ENCODE data around the gene MPV17L2. TPM values are rescaled to one million over a fixed set of nuclear protein-coding genes. Genes with fewer than 3 reads are reported as not detected.
A peak's percentile ranks its signal among the peaks of the same experiment; 100 is the strongest.

MPV17L2 gene
- total and polyA plus RNA-seq, 2 donors from 2014 or later: 11.5 to 31.1 TPM

GRCh38 chr19:18223860-18224524, 31.0 kb downstream of the MPV17L2 start:
- intact Hi-C loops (cut with DNase I): no loop called here
- H3K27me3 ChIP-seq (ENCODE audit: control insufficient read depth, insufficient read depth, low read length): peaks cover 7% of the 10 kb centered on the region
- peak overlapping the region; percentile 15 to 62 (median 20) for H3K9ac ChIP-seq (ENCODE audit: low read length in 3 of 3)
- H3K36me3 ChIP-seq (ENCODE audit: control insufficient read depth in 2 of 3, insufficient read depth in 3 of 3, low read length in 3 of 3): no peaks in the 10 kb centered on the region
- no peak for FAIRE-seq
- peaks cover 0 to 19% (median 0%) of the 10 kb centered on the region in 3 donors for H3K4me1 ChIP-seq (ENCODE audit: control insufficient read depth in 2 of 3, insufficient read depth in 2 of 3, low read depth in 1 of 3, low read length in 3 of 3)
- H3K9me3 ChIP-seq (ENCODE audit: control insufficient read depth in 2 of 3, insufficient read depth in 1 of 3, low read length in 3 of 3): no peaks in the 10 kb centered on the region
- peak overlapping the region; percentile 14 to 34 for H3K27ac ChIP-seq (ENCODE audit: low read depth in 2 of 2, low read length in 2 of 2)
- H3K4me3 ChIP-seq (ENCODE audit: low read length in 3 of 3): peak overlapping the region; percentile 54 to 71 (median 63)
- peak; percentile 30 to 86 (median 51) for DNase-seq
- TF ChIP-seq, protein P1, sequence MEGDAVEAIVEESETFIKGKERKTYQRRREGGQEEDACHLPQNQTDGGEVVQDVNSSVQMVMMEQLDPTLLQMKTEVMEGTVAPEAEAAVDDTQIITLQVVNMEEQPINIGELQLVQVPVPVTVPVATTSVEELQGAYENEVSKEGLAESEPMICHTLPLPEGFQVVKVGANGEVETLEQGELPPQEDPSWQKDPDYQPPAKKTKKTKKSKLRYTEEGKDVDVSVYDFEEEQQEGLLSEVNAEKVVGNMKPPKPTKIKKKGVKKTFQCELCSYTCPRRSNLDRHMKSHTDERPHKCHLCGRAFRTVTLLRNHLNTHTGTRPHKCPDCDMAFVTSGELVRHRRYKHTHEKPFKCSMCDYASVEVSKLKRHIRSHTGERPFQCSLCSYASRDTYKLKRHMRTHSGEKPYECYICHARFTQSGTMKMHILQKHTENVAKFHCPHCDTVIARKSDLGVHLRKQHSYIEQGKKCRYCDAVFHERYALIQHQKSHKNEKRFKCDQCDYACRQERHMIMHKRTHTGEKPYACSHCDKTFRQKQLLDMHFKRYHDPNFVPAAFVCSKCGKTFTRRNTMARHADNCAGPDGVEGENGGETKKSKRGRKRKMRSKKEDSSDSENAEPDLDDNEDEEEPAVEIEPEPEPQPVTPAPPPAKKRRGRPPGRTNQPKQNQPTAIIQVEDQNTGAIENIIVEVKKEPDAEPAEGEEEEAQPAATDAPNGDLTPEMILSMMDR (IDR thresholded peaks at IDR 0.05; ENCODE audit: borderline replicate concordance, extremely low read depth, insufficient read depth): no peak

DNA sequence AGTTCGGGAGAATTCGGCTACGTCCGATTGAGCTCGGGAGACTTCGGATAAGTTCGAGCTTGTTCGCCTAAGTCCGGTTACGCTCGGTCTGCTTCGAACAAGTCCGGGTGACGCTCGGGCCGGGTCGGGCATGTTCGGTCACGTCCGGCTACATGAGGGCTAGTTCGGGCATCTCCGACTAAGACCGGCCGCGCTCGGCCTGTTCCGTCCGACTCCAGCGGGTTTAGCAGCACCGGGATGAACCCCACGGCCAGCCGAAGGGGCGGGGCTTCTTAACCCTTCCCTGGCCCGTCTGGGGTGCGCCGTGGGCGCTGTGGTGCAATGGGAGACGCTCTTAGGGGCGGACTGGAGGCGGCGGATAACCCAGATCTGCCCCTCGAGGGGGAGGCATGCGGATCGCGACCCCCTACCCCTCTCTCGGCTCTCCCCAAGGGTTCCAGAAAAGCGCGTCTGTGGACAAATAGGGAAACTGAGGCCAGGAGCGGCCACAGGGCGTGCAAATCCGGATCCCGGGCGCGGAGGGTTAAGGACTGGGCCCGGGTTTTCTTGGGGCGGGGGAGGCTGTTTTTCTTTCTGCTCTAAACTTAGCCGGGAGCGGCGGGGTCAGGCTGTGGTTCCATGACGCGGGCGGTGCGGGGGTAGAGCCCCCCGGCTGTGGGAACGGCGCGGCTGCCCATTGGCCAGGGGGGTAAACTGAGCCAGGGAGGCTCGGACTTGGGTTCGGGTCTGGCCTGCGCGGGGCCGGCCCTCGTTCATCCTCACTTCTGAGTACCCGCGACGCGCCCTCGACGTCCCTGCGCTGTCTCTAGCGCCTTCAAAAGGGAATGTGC, 31.7 kb downstream of the MPV17L2 start:
- DNase-seq (peak; percentile 98 to 100 (median 99)), FAIRE-seq (peak; percentile 99)
- TF ChIP-seq, protein P1 (IDR thresholded peaks at IDR 0.05; ENCODE audit: borderline replicate concordance, extremely low read depth, insufficient read depth): no peak
- H3K9me3 ChIP-seq (ENCODE audit: control insufficient read depth in 2 of 3, insufficient read depth in 1 of 3, low read length in 3 of 3): no peaks in the 10 kb centered on the region
- peaks cover 0 to 19% (median 0%) of the 10 kb centered on the region in 3 donors for H3K4me1 ChIP-seq (ENCODE audit: control insufficient read depth in 2 of 3, insufficient read depth in 2 of 3, low read depth in 1 of 3, low read length in 3 of 3)
- H3K36me3 ChIP-seq (ENCODE audit: control insufficient read depth in 2 of 3, insufficient read depth in 3 of 3, low read length in 3 of 3): no peaks in the 10 kb centered on the region
- intact Hi-C loops (cut with DNase I): no loop called here
- H3K27me3 ChIP-seq (ENCODE audit: control insufficient read depth, insufficient read depth, low read length): peaks cover 7% of the 10 kb centered on the region
- peak overlapping the region; percentile 15 to 77 (median 65) for H3K9ac ChIP-seq (ENCODE audit: low read length in 3 of 3)
- H3K4me3 ChIP-seq (ENCODE audit: low read length in 3 of 3): peak overlapping the region; percentile 54 to 71 (median 63)
- peak overlapping the region; percentile 71 to 73 for H3K27ac ChIP-seq (ENCODE audit: low read depth in 2 of 2, low read length in 2 of 2)

GRCh38 chr19:18225355-18225701, 32.3 kb downstream of the MPV17L2 start:
- no peaks in the 10 kb centered on the region for H3K36me3 ChIP-seq (ENCODE audit: control insufficient read depth in 2 of 3, insufficient read depth in 3 of 3, low read length in 3 of 3)
- TF ChIP-seq, protein P1 (IDR thresholded peaks at IDR 0.05; ENCODE audit: borderline replicate concordance, extremely low read depth, insufficient read depth): no peak
- peak overlapping the region; percentile 71 to 73 for H3K27ac ChIP-seq (ENCODE audit: low read depth in 2 of 2, low read length in 2 of 2)
- no peaks in the 10 kb centered on the region for H3K9me3 ChIP-seq (ENCODE audit: control insufficient read depth in 2 of 3, insufficient read depth in 1 of 3, low read length in 3 of 3)
- peaks cover 7% of the 10 kb centered on the region for H3K27me3 ChIP-seq (ENCODE audit: control insufficient read depth, insufficient read depth, low read length)
- H3K4me3 ChIP-seq (ENCODE audit: low read length in 3 of 3): no peak overlapping the region
- H3K4me1 ChIP-seq (ENCODE audit: control insufficient read depth in 2 of 3, insufficient read depth in 2 of 3, low read depth in 1 of 3, low read length in 3 of 3): peaks cover 0 to 19% (median 0%) of the 10 kb centered on the region in 3 donors
- DNase-seq (peak in 1 of 5 donors; percentile 68), FAIRE-seq (no peak)
- peak overlapping the region in 2 of 3 donors; percentile 19 to 34 for H3K9ac ChIP-seq (ENCODE audit: low read length in 3 of 3)
- intact Hi-C loops (cut with DNase I): no loop called here
